KMS-11 (cell line): ENCODE data around the gene GRIK1.

Experiments used
- H2AFZ ChIP-seq: fragments of 200-600 bp; sonication (generic); 2 replicates; pipeline ENCODE4 v1.6.1; 2016; ENCODE audit warnings: antibody characterized with exemption, mixed run types, low read depth
- H3K27ac ChIP-seq: fragments of 200-600 bp; sonication (generic); 2 replicates; pipeline ENCODE4 v1.6.1; 2016; ENCODE audit warnings: mild to moderate bottlenecking, mixed run types
- H3K27me3 ChIP-seq: fragments of 200-600 bp; sonication (generic); 2 replicates; pipeline ENCODE4 v1.6.1; 2017; ENCODE audit warnings: mild to moderate bottlenecking, low read depth, mixed run types, moderate library complexity; ENCODE audit not compliant: insufficient read depth
- H3K36me3 ChIP-seq: fragments of 200-600 bp; sonication (generic); 2 replicates; pipeline ENCODE4 v1.6.1; 2017; ENCODE audit warnings: mild to moderate bottlenecking, mixed run types; ENCODE audit not compliant: insufficient read depth
- H3K4me1 ChIP-seq: fragments of 200-600 bp; sonication (generic); 2 replicates; pipeline ENCODE4 v1.6.1; 2016; ENCODE audit warnings: mild to moderate bottlenecking, low read depth, mixed run types; ENCODE audit not compliant: poor library complexity, severe bottlenecking
- H3K4me2 ChIP-seq: fragments of 200-600 bp; sonication (generic); 2 replicates; pipeline ENCODE4 v1.7.0; 2016; ENCODE audit warnings: mild to moderate bottlenecking, mixed run types
- H3K4me3 ChIP-seq: fragments of 200-600 bp; sonication (generic); IDR thresholded peaks from 2 replicates; pipeline ENCODE4 v1.6.1; 2017; ENCODE audit warnings: low read depth, low read length, mixed read lengths; ENCODE audit not compliant: insufficient read depth
- H3K79me2 ChIP-seq: fragments of 200-600 bp; sonication (generic); 2 replicates; pipeline ENCODE4 v1.6.1; 2016; ENCODE audit warnings: low read depth, mixed run types; ENCODE audit not compliant: insufficient read depth
- H3K9ac ChIP-seq: fragments of 200-600 bp; sonication (generic); 2 replicates; pipeline ENCODE4 v1.6.1; 2016; ENCODE audit warnings: mild to moderate bottlenecking, mixed run types
- H4K20me1 ChIP-seq: fragments of 200-600 bp; sonication (generic); 2 replicates; pipeline ENCODE4 v1.6.1; 2016; ENCODE audit warnings: mild to moderate bottlenecking, mixed run types; ENCODE audit not compliant: insufficient read depth
- CTCF ChIP-seq: fragments of 200-600 bp; sonication (generic); conservative IDR thresholded peaks from 2 replicates; pipeline ENCODE4 v1.6.1; 2017; ENCODE audit warnings: low read depth, mild to moderate bottlenecking, antibody characterized with exemption, low read length, moderate library complexity, mixed read lengths

Gene GRIK1

GRCh38 chr21:29680273-29680672, 259.5 kb downstream of the GRIK1 start:
- no peak overlapping the region for H3K27ac ChIP-seq
- no peaks in the 10 kb centered on the region for H3K79me2 ChIP-seq
- H3K36me3 ChIP-seq: no peaks in the 10 kb centered on the region
- H3K4me1 ChIP-seq: no peaks in the 10 kb centered on the region
- no peak overlapping the region for H3K4me3 ChIP-seq
- H4K20me1 ChIP-seq: no peaks in the 10 kb centered on the region
- H3K27me3 ChIP-seq: no peaks in the 10 kb centered on the region
- H3K4me2 ChIP-seq: no peak overlapping the region
- no peak overlapping the region for H3K9ac ChIP-seq
- no peak overlapping the region for H2AFZ ChIP-seq
- TF ChIP-seq CTCF: no peak

GRCh38 chr21:29678626-29679025, 261.2 kb downstream of the GRIK1 start:
- Histone ChIP-seq H3K27me3 (no peaks in the 10 kb centered on the region), H3K36me3 (no peaks in the 10 kb centered on the region)
- TF ChIP-seq CTCF: no peak

GRCh38 chr21:29677326-29677725, 262.5 kb downstream of the GRIK1 start:
- H3K27me3 ChIP-seq: no peaks in the 10 kb centered on the region
- H3K79me2 ChIP-seq: no peaks in the 10 kb centered on the region
- H3K27ac ChIP-seq: no peak overlapping the region
- H2AFZ ChIP-seq: no peak overlapping the region
- H3K4me2 ChIP-seq: no peak overlapping the region
- no peaks in the 10 kb centered on the region for H3K4me1 ChIP-seq
- H3K36me3 ChIP-seq: no peaks in the 10 kb centered on the region
- no peaks in the 10 kb centered on the region for H4K20me1 ChIP-seq
- no peak overlapping the region for H3K4me3 ChIP-seq
- H3K9ac ChIP-seq: no peak overlapping the region
- TF ChIP-seq CTCF: no peak

More at GRCh38 chr21:29678626-29679025, 261.2 kb downstream of the GRIK1 start:
- Histone ChIP-seq H3K4me3 (no peak overlapping the region), H3K4me2 (no peak overlapping the region), H2AFZ (no peak overlapping the region), H4K20me1 (no peaks in the 10 kb centered on the region), H3K9ac (no peak overlapping the region), H3K27ac (no peak overlapping the region), H3K4me1 (no peaks in the 10 kb centered on the region), H3K79me2 (no peaks in the 10 kb centered on the region)

GRCh38 chr21:29676395-29676794, 263.4 kb downstream of the GRIK1 start:
- no peak overlapping the region for H3K4me2 ChIP-seq
- H3K4me3 ChIP-seq: no peak overlapping the region

More at GRCh38 chr21:29676395-29676794, 263.4 kb downstream of the GRIK1 start:
- Histone ChIP-seq H3K27me3 (no peaks in the 10 kb centered on the region), H2AFZ (no peak overlapping the region), H3K4me1 (no peaks in the 10 kb centered on the region), H3K36me3 (no peaks in the 10 kb centered on the region), H4K20me1 (no peaks in the 10 kb centered on the region), H3K79me2 (no peaks in the 10 kb centered on the region), H3K9ac (no peak overlapping the region), H3K27ac (no peak overlapping the region)
- TF ChIP-seq CTCF: no peak
